A549 (cell line): ENCODE data around the gene BAG3.

Source experiments
- CTCF ChIP-seq: fragments of >200 bp; sonication (Bioruptor Twin); formaldehyde crosslinking; IDR thresholded peaks from 3 replicates; pipeline ENCODE4 v1.5.1; 2016
- FOSL2 ChIP-seq, 2 experiments: fragments of 450-650 bp in 1 of 2; fragments of >200 bp in 1 of 2; sonication (Bioruptor Twin) in 1 of 2; formaldehyde crosslinking; IDR thresholded peaks; 2 replicates each; pipeline versions ENCODE4 v1.5.0 to v1.6.1; 2016 to 2020; ENCODE audit warnings: mild to moderate bottlenecking in 1 of 2, moderate library complexity in 1 of 2
- HOXB5 ChIP-seq: fragments of 250-450 bp; sonication (Bioruptor Pico); IDR thresholded peaks from 2 replicates; pipeline ENCODE4 v1.5.0; 2020; ENCODE audit warnings: mild to moderate bottlenecking, moderate library complexity
- KDM5A ChIP-seq: fragments of 200-600 bp; sonication (generic); IDR thresholded peaks from 2 replicates; pipeline ENCODE4 v1.6.1; 2016; ENCODE audit warnings: antibody characterized with exemption, mild to moderate bottlenecking
- POLR2A ChIP-seq: IDR thresholded peaks from 2 replicates; pipeline ENCODE4 v1.6.1; 2012; ENCODE audit warnings: mild to moderate bottlenecking, low read length
- RARB ChIP-seq: fragments of 250-450 bp; sonication (Bioruptor Pico); IDR thresholded peaks from 2 replicates; pipeline ENCODE4 v1.8.0; 2021; ENCODE audit warnings: mild to moderate bottlenecking, moderate library complexity
- RCOR1 ChIP-seq: fragments of 150-350 bp; IDR thresholded peaks from 2 replicates; pipeline ENCODE4 v1.6.1; 2014; ENCODE audit warnings: antibody characterized with exemption, low read length, low read depth
- SREBF2 ChIP-seq: fragments of 450-650 bp; IDR thresholded peaks from 2 replicates; pipeline ENCODE4 v1.6.1; 2014; ENCODE audit warnings: mild to moderate bottlenecking, moderate library complexity
- TF ChIP-seq, protein P1 (sequence below): fragments of 150-350 bp; IDR thresholded peaks from 2 replicates; pipeline ENCODE4 v1.6.1; 2014; ENCODE audit warnings: low read depth, mild to moderate bottlenecking, low read length
- TF ChIP-seq, protein P2 (sequence below): IDR thresholded peaks from 2 replicates; pipeline ENCODE4 v1.6.1; 2012

DNA sequence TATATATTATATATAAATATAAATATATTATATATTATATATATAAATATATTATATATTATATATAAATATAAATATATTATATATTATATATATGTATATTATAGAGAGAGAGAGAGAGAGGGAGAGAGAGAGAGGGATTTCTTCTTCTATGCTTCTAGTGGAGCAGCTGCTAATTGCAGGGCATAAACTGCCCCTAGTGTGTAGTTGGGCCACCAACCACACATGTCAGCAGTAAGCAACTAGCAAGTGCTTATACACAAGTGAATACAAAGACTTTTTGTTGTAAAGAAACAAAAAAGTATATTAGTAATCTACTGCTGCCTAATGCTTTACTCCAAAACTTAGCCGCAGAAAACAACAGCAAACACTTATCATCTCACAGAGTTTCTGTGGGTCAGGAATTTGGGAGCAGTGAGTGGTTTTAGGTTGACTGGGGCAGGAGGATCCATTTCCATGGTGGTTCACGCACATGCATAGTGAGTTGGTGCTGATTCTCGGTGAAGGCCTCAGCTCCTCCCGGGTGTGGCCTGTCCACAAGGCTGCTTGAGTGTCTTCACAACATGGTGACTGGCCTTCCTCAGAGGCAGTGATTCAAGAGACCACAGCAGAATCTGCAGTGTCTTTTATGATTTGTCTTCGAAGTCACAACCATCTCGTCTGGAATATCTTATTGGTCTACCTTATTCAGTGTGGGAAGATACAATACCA is 25.5 kb upstream of the BAG3 start:
- no peak for TF ChIP-seq FOSL2 (IDR thresholded peaks at IDR 0.05)
- no peak for TF ChIP-seq FOSL2 (CRISPR knock-in tag; IDR thresholded peaks at IDR 0.05)
- no peak for TF ChIP-seq CTCF
- TF ChIP-seq, protein P1, sequence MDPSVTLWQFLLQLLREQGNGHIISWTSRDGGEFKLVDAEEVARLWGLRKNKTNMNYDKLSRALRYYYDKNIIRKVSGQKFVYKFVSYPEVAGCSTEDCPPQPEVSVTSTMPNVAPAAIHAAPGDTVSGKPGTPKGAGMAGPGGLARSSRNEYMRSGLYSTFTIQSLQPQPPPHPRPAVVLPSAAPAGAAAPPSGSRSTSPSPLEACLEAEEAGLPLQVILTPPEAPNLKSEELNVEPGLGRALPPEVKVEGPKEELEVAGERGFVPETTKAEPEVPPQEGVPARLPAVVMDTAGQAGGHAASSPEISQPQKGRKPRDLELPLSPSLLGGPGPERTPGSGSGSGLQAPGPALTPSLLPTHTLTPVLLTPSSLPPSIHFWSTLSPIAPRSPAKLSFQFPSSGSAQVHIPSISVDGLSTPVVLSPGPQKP: no peak
- no peak for TF ChIP-seq RCOR1
- no peak for TF ChIP-seq KDM5A
- TF ChIP-seq SREBF2: no peak
- TF ChIP-seq RARB (CRISPR knock-in tag): no peak
- TF ChIP-seq HOXB5 (CRISPR knock-in tag): no peak
- TF ChIP-seq, protein P2, sequence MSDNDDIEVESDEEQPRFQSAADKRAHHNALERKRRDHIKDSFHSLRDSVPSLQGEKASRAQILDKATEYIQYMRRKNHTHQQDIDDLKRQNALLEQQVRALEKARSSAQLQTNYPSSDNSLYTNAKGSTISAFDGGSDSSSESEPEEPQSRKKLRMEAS: no peak
- TF ChIP-seq POLR2A: no peak
